NCI-H146 (cell line): ENCODE data around the gene CD69.

Source experiments
- DNase-seq: peaks from one replicate; lab custom pipeline; 2025; lab: John Stamatoyannopoulos, UW

The CD69 gene

DNA sequence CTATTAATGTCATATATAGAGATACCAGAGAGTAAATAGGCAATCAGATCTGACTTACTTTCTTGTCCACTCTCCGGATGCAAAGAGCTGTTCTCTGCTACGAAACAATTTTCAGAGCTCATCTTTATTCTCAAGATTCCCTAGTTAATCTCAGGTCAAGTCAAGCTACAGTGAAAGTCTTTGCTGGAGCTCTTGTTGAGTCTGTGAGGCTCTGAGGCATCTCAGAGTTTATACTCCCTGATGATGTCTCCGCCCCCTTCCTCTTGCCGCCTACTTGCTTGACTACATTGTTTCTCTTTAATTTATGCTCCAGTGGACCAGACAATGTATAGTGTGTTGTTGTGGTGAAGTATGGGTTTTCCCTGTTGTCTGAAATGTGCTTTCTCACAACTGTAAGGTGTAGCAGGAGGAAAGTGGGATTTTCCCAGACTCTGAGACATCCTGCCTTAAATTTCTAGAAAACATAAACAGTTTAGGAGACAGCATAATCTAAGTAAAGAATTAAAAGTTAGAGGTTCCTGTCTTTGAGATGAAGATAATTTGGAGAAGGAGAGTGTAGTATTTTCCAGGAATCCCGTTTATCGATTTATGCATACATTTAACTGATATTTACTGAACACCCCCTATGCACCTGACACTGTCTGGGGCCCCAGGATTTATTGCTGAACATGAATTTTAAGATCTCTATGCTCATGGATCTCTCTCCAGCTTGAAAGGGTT is at the start of gene CD69:
Gene CD69, minus strand, starts transcription at position 203 of the 720 bp plus-strand sequence. Its CDS starts 81 bp downstream, at position 122.
- no peak for DNase-seq

- DNase-seq: no peak
These were observed 49.2 kb upstream of the CD69 start for GRCh38 chr12:9809866-9810265.

DNA sequence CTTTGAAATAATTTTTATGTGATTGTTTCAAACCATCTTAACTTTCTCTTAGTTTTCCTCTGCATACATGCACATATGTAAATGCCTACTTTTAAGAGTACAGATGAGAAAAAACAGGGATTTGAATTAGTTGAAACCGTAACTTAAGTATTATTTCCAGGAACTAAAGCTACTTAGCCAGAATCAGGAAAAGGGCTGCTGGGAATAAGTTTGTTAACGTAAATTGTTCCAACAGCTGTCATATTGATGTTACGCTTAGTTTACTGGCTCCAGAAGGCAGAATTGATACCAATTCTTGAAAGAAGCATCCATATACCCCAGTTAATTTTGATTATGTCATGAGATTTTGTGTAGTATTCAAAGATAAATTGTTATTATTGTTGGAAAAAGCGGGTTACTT is 48.6 kb upstream of the CD69 start:
- DNase-seq: no peak

DNA sequence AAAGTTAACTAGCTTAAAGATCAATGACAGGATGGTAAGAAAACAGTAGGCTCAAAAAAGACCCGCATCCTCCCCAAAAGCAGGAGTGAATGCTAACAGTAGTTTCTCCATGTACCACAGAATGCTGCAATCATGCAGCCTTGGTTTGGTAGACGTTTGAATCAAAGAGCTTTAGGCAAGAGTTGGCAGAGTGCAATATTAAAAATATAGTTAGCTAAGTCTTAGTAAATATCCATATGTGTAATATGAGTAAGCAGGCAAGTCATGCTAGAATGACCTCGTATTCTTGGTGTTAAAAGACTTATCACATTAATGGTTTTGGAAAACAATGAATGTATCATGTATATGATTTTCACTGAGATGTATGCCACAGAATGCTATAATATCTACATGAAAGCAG is 47.8 kb upstream of the CD69 start:
- DNase-seq: no peak

- no peak for DNase-seq
These were observed 46.0 kb upstream of the CD69 start for GRCh38 chr12:9806714-9807113.

- no peak for DNase-seq
These were observed 45.2 kb upstream of the CD69 start for GRCh38 chr12:9805883-9806282.

GRCh38 chr12:9799961-9800360 is 39.3 kb upstream of the CD69 start:
- no peak for DNase-seq

GRCh38 chr12:9797722-9798619 is 37.3 kb upstream of the CD69 start:
- peak; percentile 37 for DNase-seq

DNA sequence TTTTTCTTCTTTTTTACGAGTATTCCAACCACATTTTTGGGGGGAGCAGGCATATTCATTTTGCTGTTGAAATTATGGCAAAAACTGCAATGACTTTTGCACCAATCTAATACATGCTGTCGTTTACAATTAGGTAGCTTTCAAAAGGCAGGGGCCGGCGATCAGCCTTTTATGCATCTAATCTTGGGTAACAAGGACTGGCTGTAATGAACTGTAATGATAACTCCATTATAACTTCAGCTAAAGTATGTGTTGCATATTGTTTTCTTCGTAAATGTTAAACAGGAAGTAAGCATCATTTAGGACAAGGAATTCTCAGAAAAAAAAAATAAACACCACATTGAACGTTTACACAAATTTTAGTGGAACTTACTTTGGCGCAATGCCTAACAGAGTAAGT is 36.3 kb upstream of the CD69 start:
- DNase-seq: no peak

- DNase-seq: no peak
These were observed 35.6 kb upstream of the CD69 start for GRCh38 chr12:9796346-9796745.

DNA sequence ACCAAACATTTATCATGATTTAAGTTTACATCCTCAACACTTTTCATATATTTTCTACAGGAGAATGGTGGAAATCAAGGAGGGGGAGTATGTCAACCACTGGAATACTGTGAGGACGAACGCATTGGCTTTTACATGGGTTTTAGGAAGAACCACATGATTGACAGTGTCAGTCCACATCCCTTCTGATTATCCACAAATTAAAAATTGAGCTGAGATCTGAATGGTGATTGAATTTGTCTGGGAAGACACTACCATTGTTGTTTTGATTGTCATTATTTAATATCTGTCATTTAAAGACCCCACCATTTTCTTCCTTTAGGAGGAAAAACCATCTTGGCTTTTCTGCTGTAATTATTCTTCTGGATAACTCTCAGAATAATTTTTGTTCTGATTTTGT is 35.2 kb upstream of the CD69 start:
- DNase-seq: no peak

GRCh38 chr12:9794484-9795093 is 33.9 kb upstream of the CD69 start:
- no peak for DNase-seq

GRCh38 chr12:9793779-9794395 is 33.2 kb upstream of the CD69 start:
- no peak for DNase-seq

GRCh38 chr12:9792961-9793617 is 32.4 kb upstream of the CD69 start:
- DNase-seq: no peak

GRCh38 chr12:9792185-9792900 is 31.6 kb upstream of the CD69 start:
- no peak for DNase-seq

DNA sequence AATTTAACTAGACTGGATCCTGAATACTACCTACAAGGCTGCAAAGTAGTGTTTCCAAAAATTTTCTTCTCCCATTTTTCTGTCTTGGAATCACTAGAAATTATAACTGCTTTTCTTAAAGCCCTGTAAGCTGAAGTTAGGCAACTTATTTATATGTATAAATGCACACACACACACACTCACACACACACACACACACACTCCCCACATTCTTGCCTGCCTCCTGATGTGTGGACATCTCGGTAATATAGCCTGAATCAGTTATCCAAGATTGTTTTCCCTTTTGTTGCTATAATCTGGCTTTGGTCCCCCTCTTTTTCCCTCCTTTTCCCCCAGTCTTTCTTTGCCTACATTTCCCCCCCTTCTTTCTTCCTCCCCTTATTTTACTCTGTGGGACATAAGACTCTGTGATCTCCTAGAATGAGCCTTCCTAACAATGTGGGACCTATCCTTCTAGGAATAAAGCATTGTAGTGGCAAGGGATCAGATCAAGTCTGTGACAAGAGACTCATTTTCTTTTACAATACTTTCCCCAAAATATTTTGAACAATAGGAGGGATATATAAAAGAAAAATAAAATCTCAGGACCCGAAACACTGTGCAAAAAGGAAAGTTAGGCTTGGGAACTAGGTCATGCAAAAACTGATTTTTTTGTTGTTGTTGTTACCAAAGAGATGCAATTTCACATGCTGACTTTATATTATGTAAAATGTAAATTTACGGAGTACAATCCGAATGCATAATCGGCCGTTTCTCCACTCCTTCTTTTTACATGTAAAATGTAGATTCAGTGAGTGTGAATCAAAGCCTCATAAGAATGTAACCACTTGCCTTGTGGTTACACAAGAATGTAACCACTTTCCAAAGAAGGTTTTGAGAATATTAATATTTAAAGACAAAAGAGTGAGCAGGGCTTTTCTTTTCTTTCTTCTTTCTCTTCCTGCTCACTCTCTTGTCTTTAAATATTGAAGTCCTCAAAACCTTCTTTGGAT is 26.3 kb upstream of the CD69 start:
- DNase-seq: no peak

DNA sequence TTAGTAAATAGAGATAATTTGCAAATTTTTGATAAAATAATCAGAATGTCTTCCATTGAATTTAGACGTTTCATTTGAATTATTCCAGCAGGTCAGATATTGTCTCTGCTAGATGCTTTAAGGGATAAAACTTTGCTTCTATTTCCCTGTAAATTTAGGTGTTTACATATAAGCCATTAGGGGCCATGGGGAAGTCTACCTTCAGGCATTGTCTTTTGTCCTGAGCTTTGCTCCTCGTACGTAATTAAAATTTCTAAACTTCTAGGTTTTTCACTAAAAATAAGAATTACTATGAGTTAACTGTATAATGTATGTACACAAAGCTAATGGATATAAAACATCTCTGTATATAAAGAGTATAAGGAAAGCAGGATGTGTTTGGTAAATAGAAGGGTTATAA is 24.1 kb upstream of the CD69 start:
- no peak for DNase-seq

GRCh38 chr12:9784326-9784725 is 23.6 kb upstream of the CD69 start:
- DNase-seq: no peak

GRCh38 chr12:9782547-9783382 is 22.1 kb upstream of the CD69 start:
- DNase-seq: no peak
